ENCODE data around the gene KCNIP1. TPM values are rescaled to one million over a fixed set of nuclear protein-coding genes. Genes with fewer than 3 reads are reported as not detected.

The KCNIP1 gene
- total RNA-seq, 1 donor from 2014 or later: 2.3 TPM

DNA sequence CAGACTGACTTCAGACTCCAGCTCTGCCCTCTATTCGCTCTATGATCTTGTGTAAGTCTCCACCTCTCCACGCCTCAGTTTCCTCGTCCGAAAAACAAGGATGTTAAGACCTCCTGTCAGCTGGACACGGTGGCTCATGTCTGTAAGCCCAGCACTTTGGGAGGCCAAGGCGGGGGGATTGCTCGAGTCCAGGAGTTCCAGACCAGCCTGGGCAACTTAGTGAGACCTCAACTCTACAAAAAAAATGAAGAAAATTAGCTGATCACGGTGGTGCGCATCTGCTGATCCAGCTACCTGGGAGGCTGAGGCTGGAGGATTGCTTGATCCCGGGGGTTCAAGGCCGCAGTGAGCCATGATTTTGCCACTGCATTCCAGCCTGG lies 243.1 kb downstream of the KCNIP1 start:
- Mint-ChIP-seq H3K4me1 (peaks cover 71% of the 10 kb centered on the region), H3K4me3 (no peak overlapping the region)
- peak in 1 of 2 experiments; percentile 33 for DNase-seq (ENCODE audit: low spot score in 2 of 2, unreplicated experiment in 2 of 2)

GRCh38 chr5:170747357-170747756 lies 243.5 kb downstream of the KCNIP1 start:
- DNase-seq (ENCODE audit: low spot score in 2 of 2, unreplicated experiment in 2 of 2): peak in 1 of 2 experiments; percentile 29
- Mint-ChIP-seq H3K27ac (peak overlapping the region; percentile 99), H3K4me3 (no peak overlapping the region)

More for the DNA sequence above, 243.1 kb downstream of the KCNIP1 start:
- Mint-ChIP-seq H3K9me3 (no peaks in the 10 kb centered on the region), H3K27ac (peak overlapping the region; percentile 99), H3K36me3 (no peaks in the 10 kb centered on the region), H3K27me3 (ENCODE audit: low read depth) (peaks cover 6% of the 10 kb centered on the region)
- TF ChIP-seq, protein P1, sequence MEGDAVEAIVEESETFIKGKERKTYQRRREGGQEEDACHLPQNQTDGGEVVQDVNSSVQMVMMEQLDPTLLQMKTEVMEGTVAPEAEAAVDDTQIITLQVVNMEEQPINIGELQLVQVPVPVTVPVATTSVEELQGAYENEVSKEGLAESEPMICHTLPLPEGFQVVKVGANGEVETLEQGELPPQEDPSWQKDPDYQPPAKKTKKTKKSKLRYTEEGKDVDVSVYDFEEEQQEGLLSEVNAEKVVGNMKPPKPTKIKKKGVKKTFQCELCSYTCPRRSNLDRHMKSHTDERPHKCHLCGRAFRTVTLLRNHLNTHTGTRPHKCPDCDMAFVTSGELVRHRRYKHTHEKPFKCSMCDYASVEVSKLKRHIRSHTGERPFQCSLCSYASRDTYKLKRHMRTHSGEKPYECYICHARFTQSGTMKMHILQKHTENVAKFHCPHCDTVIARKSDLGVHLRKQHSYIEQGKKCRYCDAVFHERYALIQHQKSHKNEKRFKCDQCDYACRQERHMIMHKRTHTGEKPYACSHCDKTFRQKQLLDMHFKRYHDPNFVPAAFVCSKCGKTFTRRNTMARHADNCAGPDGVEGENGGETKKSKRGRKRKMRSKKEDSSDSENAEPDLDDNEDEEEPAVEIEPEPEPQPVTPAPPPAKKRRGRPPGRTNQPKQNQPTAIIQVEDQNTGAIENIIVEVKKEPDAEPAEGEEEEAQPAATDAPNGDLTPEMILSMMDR (IDR thresholded peaks at IDR 0.05; ENCODE audit: unreplicated experiment): no peak

DNA sequence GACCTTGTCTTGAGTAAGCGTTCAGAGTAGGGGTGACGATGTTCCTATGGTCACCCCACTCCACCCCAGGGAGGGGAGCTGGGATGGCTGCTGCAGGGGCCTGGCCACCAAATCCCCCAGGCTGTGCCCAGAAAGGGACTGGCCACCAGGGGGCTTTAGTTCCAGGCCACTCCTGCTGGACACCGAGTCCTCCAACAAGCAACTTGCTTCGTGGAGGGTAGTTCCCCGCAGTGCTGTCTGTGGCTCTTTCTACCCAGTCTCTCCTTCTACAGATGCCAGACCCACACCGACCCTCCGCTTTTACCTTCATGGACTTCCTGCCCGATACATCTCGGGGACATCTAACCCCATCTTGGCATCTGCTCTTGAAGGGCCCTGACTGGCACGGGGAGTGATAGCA lies 244.0 kb downstream of the KCNIP1 start:
- no peak overlapping the region for H3K4me3 Mint-ChIP-seq
- peaks cover 78% of the 10 kb centered on the region for H3K4me1 Mint-ChIP-seq
- DNase-seq (ENCODE audit: low spot score in 2 of 2, unreplicated experiment in 2 of 2): peak in 1 of 2 experiments; percentile 40
- H3K9me3 Mint-ChIP-seq: no peaks in the 10 kb centered on the region
- peaks cover 6% of the 10 kb centered on the region for H3K27me3 Mint-ChIP-seq (ENCODE audit: low read depth)
- H3K36me3 Mint-ChIP-seq: no peaks in the 10 kb centered on the region
- H3K27ac Mint-ChIP-seq: peak overlapping the region; percentile 99
- TF ChIP-seq, protein P1 (IDR thresholded peaks at IDR 0.05; ENCODE audit: unreplicated experiment): peak; percentile 67

More at GRCh38 chr5:170747357-170747756, 243.5 kb downstream of the KCNIP1 start:
- no peaks in the 10 kb centered on the region for H3K36me3 Mint-ChIP-seq
- H3K4me1 Mint-ChIP-seq: peaks cover 75% of the 10 kb centered on the region
- peaks cover 6% of the 10 kb centered on the region for H3K27me3 Mint-ChIP-seq (ENCODE audit: low read depth)
- H3K9me3 Mint-ChIP-seq: no peaks in the 10 kb centered on the region
- TF ChIP-seq, protein P1 (IDR thresholded peaks at IDR 0.05; ENCODE audit: unreplicated experiment): no peak

DNA sequence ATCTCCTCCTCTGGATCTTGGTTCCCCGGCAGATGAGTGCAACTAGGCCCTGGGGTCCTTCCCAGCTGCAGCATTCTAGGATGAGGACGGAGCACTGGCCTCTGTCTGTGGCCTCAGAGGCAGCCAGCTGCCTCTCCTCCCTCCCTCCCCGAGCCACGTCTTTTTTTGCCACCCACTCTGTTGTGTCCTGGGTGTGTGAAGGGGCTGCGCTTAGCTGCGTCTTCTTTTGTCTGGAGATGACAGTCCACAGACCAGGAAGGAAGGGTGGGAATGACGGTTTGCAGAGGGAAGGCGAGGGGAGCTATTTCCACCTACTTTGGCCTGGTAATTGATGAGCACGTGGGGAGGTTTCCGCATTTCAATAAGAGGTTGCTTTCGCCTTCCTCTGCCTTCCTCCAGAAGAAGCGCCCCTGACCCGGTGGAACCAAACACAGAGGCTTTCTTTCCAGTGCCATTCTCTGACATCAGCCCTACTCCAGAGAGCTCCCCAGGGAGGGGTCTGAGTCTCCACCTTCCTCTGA lies 245.2 kb downstream of the KCNIP1 start:
- no peaks in the 10 kb centered on the region for H3K9me3 Mint-ChIP-seq
- peak overlapping the region; percentile 99 for H3K27ac Mint-ChIP-seq
- DNase-seq (ENCODE audit: low spot score in 2 of 2, unreplicated experiment in 2 of 2): peak in 1 of 2 experiments; percentile 36
- peaks cover 89% of the 10 kb centered on the region for H3K4me1 Mint-ChIP-seq
- H3K4me3 Mint-ChIP-seq: no peak overlapping the region
- TF ChIP-seq, protein P1 (IDR thresholded peaks at IDR 0.05; ENCODE audit: unreplicated experiment): no peak
- no peaks in the 10 kb centered on the region for H3K27me3 Mint-ChIP-seq (ENCODE audit: low read depth)
- H3K36me3 Mint-ChIP-seq: no peaks in the 10 kb centered on the region

GRCh38 chr5:170749911-170750431 lies 246.2 kb downstream of the KCNIP1 start:
- TF ChIP-seq, protein P1 (IDR thresholded peaks at IDR 0.05; ENCODE audit: unreplicated experiment): no peak
- Mint-ChIP-seq H3K27me3 (ENCODE audit: low read depth) (no peaks in the 10 kb centered on the region), H3K9me3 (no peaks in the 10 kb centered on the region), H3K4me3 (no peak overlapping the region), H3K36me3 (no peaks in the 10 kb centered on the region), H3K4me1 (peaks cover 86% of the 10 kb centered on the region), H3K27ac (peak overlapping the region; percentile 99)
- no peak for DNase-seq (ENCODE audit: low spot score in 2 of 2, unreplicated experiment in 2 of 2)

All from mesothelial cell of epicardium (in vitro differentiated cells).